ENCODE data around the gene ATP11C. TPM values are rescaled to one million over a fixed set of nuclear protein-coding genes. Genes with fewer than 3 reads are reported as not detected.

The ATP11C gene
- total and polyA plus RNA-seq, 10 of the 15 experiments (the other 5 are each of a cell fraction or from before 2014, with no cell fraction given), result 16.2 to 44.0 (median 24.8) TPM

GRCh38 chrX:139708067-139708466, 224.8 kb downstream of the ATP11C start, which contains the start of gene MCF2:
TSS of gene MCF2 (minus strand) at chrX:139708167. CDS start at chrX:139651744, 56,423 bp downstream.
- CTCF ChIA-PET, result no interaction called here
- intact Hi-C loops (cut with micrococcal nuclease; ENCODE audit: unreplicated experiment), result no loop called here
- 39% methylated on average over 4 of the region's 4 CpGs for WGBS (ENCODE audit: insufficient coverage, insufficient replicate concordance, low lambda C conversion rate, missing lambda C conversion rate)

More at GRCh38 chrX:139708067-139708466, 224.8 kb downstream of the ATP11C start, which contains the start of gene MCF2:
- Histone ChIP-seq H3K9ac (ENCODE audit: control insufficient read depth, insufficient read depth, low read length) (no peak within 1 kb of the TSS), H2AFZ (ENCODE audit: control insufficient read depth, low read depth, low read length) (no peak within 1 kb of the TSS), H3K4me3 (no peak within 1 kb of the TSS), H3K27ac (ENCODE audit: control insufficient read depth, insufficient read depth) (no peak within 1 kb of the TSS), H3K36me3 (ENCODE audit: control insufficient read depth in 2 of 2, insufficient read depth in 2 of 2, low read length in 1 of 2) (no peaks in the 10 kb centered on the region), H3K4me2 (ENCODE audit: control insufficient read depth, insufficient read depth) (no peak within 1 kb of the TSS), H3K79me2 (ENCODE audit: control insufficient read depth, insufficient read depth, low read length) (no peaks in the 10 kb centered on the region), H3K4me1 (ENCODE audit: control insufficient read depth, insufficient read depth, low read length) (no peaks in the 10 kb centered on the region), H4K20me1 (ENCODE audit: control insufficient read depth, insufficient read depth) (no peaks in the 10 kb centered on the region), H3K27me3 (replicated peaks in 1 of 2; ENCODE audit: control insufficient read depth in 2 of 2, insufficient read depth in 2 of 2, low read length in 1 of 2) (no peaks in the 10 kb centered on the region), H3K9me3 (replicated peaks; ENCODE audit: control insufficient read depth, insufficient read depth, low read length) (no peaks in the 10 kb centered on the region)
- ChIA-PET SMC1A (ENCODE audit: uncharacterized antibody, unreplicated experiment) (no interaction called here), RAD21 (ENCODE audit: unreplicated experiment) (no interaction called here), POLR2A (no interaction called here)
- BruUV-seq (replicated peaks), result no TSS peak
- no peak for ATAC-seq
- in situ Hi-C loops (cut with MboI), result no loop called here
- no peak for FAIRE-seq
- TF ChIP-seq GABPA (IDR thresholded peaks at IDR 0.05; ENCODE audit: low read depth) (no peak), CBX3 (IDR thresholded peaks at IDR 0.05; ENCODE audit: borderline replicate concordance, low read depth) (no peak), EED (IDR thresholded peaks at IDR 0.05; ENCODE audit: low read depth) (no peak), BCL3 (IDR thresholded peaks at IDR 0.05; ENCODE audit: borderline replicate concordance, insufficient read depth, low read depth, low read length, poor library complexity, severe bottlenecking) (no peak), ASH2L (IDR thresholded peaks at IDR 0.05; ENCODE audit: borderline replicate concordance, low read depth) (no peak), ZNF207 (IDR thresholded peaks at IDR 0.05; ENCODE audit: borderline replicate concordance) (no peak), E4F1 (IDR thresholded peaks at IDR 0.05; ENCODE audit: borderline replicate concordance, partially characterized antibody) (no peak), RCOR1 (conservative IDR thresholded peaks at IDR 0.05; ENCODE audit: low read depth, low read length) (no peak), MTA3 (IDR thresholded peaks at IDR 0.05; ENCODE audit: borderline replicate concordance, low read length) (no peak)
- DNase-seq (ENCODE audit: low read depth, low spot score), result no peak
